Stimulated activated naive CD8-positive, alpha-beta T cell treated with anti-CD3 and anti-CD28 coated beads, Interleukin-15, Interleukin-2, amounts not matched to agents 100 ng/mL and 50 ng/mL, for 24 hours (primary cell): ENCODE data around the gene CDH4.

Source experiments
- H3K27ac Mint-ChIP-seq: one replicate; pipeline ENCODE4 v1.8.0; 2021; ENCODE audit warnings: mild to moderate bottlenecking, mixed read lengths
- H3K27me3 Mint-ChIP-seq: one replicate; pipeline ENCODE4 v1.8.0; 2021; ENCODE audit warnings: mixed read lengths
- H3K36me3 Mint-ChIP-seq: one replicate; pipeline ENCODE4 v1.8.0; 2021; ENCODE audit warnings: low read depth, mixed read lengths
- H3K4me1 Mint-ChIP-seq: one replicate; pipeline ENCODE4 v1.8.0; 2021; ENCODE audit warnings: low read depth, mixed read lengths
- H3K4me3 Mint-ChIP-seq: one replicate; pipeline ENCODE4 v1.8.0; 2021; ENCODE audit warnings: mild to moderate bottlenecking, mixed read lengths
- H3K9me3 Mint-ChIP-seq: one replicate; pipeline ENCODE4 v1.8.0; 2021; ENCODE audit warnings: mixed read lengths

The CDH4 gene

GRCh38 chr20:61376541-61377240 is 124.6 kb downstream of the CDH4 start:
- Mint-ChIP-seq H3K9me3 (peaks cover 16% of the 10 kb centered on the region), H3K4me1 (no peaks in the 10 kb centered on the region), H3K4me3 (no peak overlapping the region), H3K27me3 (no peaks in the 10 kb centered on the region), H3K27ac (no peak overlapping the region), H3K36me3 (no peaks in the 10 kb centered on the region)

GRCh38 chr20:61378694-61379355 is 126.8 kb downstream of the CDH4 start:
- H3K9me3 Mint-ChIP-seq, result peaks cover 22% of the 10 kb centered on the region
- H3K4me1 Mint-ChIP-seq, result no peaks in the 10 kb centered on the region
- H3K4me3 Mint-ChIP-seq, result no peak overlapping the region
- H3K27ac Mint-ChIP-seq, result no peak overlapping the region
- no peaks in the 10 kb centered on the region for H3K36me3 Mint-ChIP-seq
- H3K27me3 Mint-ChIP-seq, result no peaks in the 10 kb centered on the region

- H3K27me3 Mint-ChIP-seq, result no peaks in the 10 kb centered on the region
- H3K9me3 Mint-ChIP-seq, result peaks cover 28% of the 10 kb centered on the region
- H3K4me3 Mint-ChIP-seq, result no peak overlapping the region
- no peak overlapping the region for H3K27ac Mint-ChIP-seq
- no peaks in the 10 kb centered on the region for H3K36me3 Mint-ChIP-seq
- H3K4me1 Mint-ChIP-seq, result no peaks in the 10 kb centered on the region
Observed at GRCh38 chr20:61379898-61380544, 128.0 kb downstream of the CDH4 start.

- no peaks in the 10 kb centered on the region for H3K4me1 Mint-ChIP-seq
Observed at GRCh38 chr20:61380545-61380915, 128.5 kb downstream of the CDH4 start.

GRCh38 chr20:61382194-61382593 is 130.1 kb downstream of the CDH4 start:
- H3K9me3 Mint-ChIP-seq, result peaks cover 28% of the 10 kb centered on the region
- H3K4me1 Mint-ChIP-seq, result no peaks in the 10 kb centered on the region
- no peaks in the 10 kb centered on the region for H3K36me3 Mint-ChIP-seq
- peaks cover 2% of the 10 kb centered on the region for H3K27me3 Mint-ChIP-seq
- no peak overlapping the region for H3K27ac Mint-ChIP-seq
- H3K4me3 Mint-ChIP-seq, result no peak overlapping the region

More at GRCh38 chr20:61380545-61380915, 128.5 kb downstream of the CDH4 start:
- no peaks in the 10 kb centered on the region for H3K27me3 Mint-ChIP-seq
- H3K36me3 Mint-ChIP-seq, result no peaks in the 10 kb centered on the region
- no peak overlapping the region for H3K4me3 Mint-ChIP-seq
- peaks cover 28% of the 10 kb centered on the region for H3K9me3 Mint-ChIP-seq
- H3K27ac Mint-ChIP-seq, result no peak overlapping the region

- no peaks in the 10 kb centered on the region for H3K4me1 Mint-ChIP-seq
- peaks cover 5% of the 10 kb centered on the region for H3K27me3 Mint-ChIP-seq
- H3K9me3 Mint-ChIP-seq, result peaks cover 21% of the 10 kb centered on the region
- no peak overlapping the region for H3K4me3 Mint-ChIP-seq
- H3K36me3 Mint-ChIP-seq, result no peaks in the 10 kb centered on the region
- H3K27ac Mint-ChIP-seq, result no peak overlapping the region
Observed at GRCh38 chr20:61385296-61385695, 133.2 kb downstream of the CDH4 start.

GRCh38 chr20:61385731-61386130 is 133.7 kb downstream of the CDH4 start:
- H3K4me3 Mint-ChIP-seq, result no peak overlapping the region
- no peaks in the 10 kb centered on the region for H3K36me3 Mint-ChIP-seq
- no peak overlapping the region for H3K27ac Mint-ChIP-seq
- peaks cover 20% of the 10 kb centered on the region for H3K9me3 Mint-ChIP-seq
- peaks cover 5% of the 10 kb centered on the region for H3K27me3 Mint-ChIP-seq
- no peaks in the 10 kb centered on the region for H3K4me1 Mint-ChIP-seq

GRCh38 chr20:61387204-61387953 is 135.3 kb downstream of the CDH4 start:
- H3K36me3 Mint-ChIP-seq, result no peaks in the 10 kb centered on the region
- H3K4me1 Mint-ChIP-seq, result no peaks in the 10 kb centered on the region
- no peak overlapping the region for H3K4me3 Mint-ChIP-seq
- peaks cover 8% of the 10 kb centered on the region for H3K9me3 Mint-ChIP-seq
- H3K27ac Mint-ChIP-seq, result no peak overlapping the region
- peaks cover 5% of the 10 kb centered on the region for H3K27me3 Mint-ChIP-seq

GRCh38 chr20:61387954-61388348 is 135.9 kb downstream of the CDH4 start:
- no peak overlapping the region for H3K4me3 Mint-ChIP-seq
- peaks cover 5% of the 10 kb centered on the region for H3K27me3 Mint-ChIP-seq
- no peaks in the 10 kb centered on the region for H3K36me3 Mint-ChIP-seq
- H3K9me3 Mint-ChIP-seq, result peaks cover 5% of the 10 kb centered on the region
- H3K4me1 Mint-ChIP-seq, result no peaks in the 10 kb centered on the region
- H3K27ac Mint-ChIP-seq, result no peak overlapping the region

- Mint-ChIP-seq H3K27me3 (peaks cover 5% of the 10 kb centered on the region), H3K9me3 (peaks cover 5% of the 10 kb centered on the region), H3K4me1 (no peaks in the 10 kb centered on the region), H3K4me3 (no peak overlapping the region), H3K27ac (no peak overlapping the region), H3K36me3 (no peaks in the 10 kb centered on the region)
Observed at GRCh38 chr20:61389077-61389476, 137.0 kb downstream of the CDH4 start.

- peaks cover 5% of the 10 kb centered on the region for H3K27me3 Mint-ChIP-seq
- no peaks in the 10 kb centered on the region for H3K9me3 Mint-ChIP-seq
- no peak overlapping the region for H3K4me3 Mint-ChIP-seq
- H3K4me1 Mint-ChIP-seq, result no peaks in the 10 kb centered on the region
- H3K27ac Mint-ChIP-seq, result no peak overlapping the region
- no peaks in the 10 kb centered on the region for H3K36me3 Mint-ChIP-seq
Observed at GRCh38 chr20:61391185-61391584, 139.1 kb downstream of the CDH4 start.

GRCh38 chr20:61391812-61392520 is 139.9 kb downstream of the CDH4 start:
- Mint-ChIP-seq H3K4me3 (no peak overlapping the region), H3K27ac (no peak overlapping the region), H3K27me3 (peaks cover 5% of the 10 kb centered on the region), H3K9me3 (no peaks in the 10 kb centered on the region), H3K36me3 (no peaks in the 10 kb centered on the region), H3K4me1 (no peaks in the 10 kb centered on the region)

GRCh38 chr20:61394088-61394799 is 142.2 kb downstream of the CDH4 start:
- no peaks in the 10 kb centered on the region for H3K36me3 Mint-ChIP-seq
- H3K27me3 Mint-ChIP-seq, result no peaks in the 10 kb centered on the region
- no peaks in the 10 kb centered on the region for H3K4me1 Mint-ChIP-seq
- H3K27ac Mint-ChIP-seq, result no peak overlapping the region
- no peaks in the 10 kb centered on the region for H3K9me3 Mint-ChIP-seq
- no peak overlapping the region for H3K4me3 Mint-ChIP-seq

GRCh38 chr20:61396262-61396848 is 144.3 kb downstream of the CDH4 start:
- Mint-ChIP-seq H3K27me3 (no peaks in the 10 kb centered on the region), H3K4me3 (no peak overlapping the region), H3K4me1 (no peaks in the 10 kb centered on the region), H3K27ac (no peak overlapping the region), H3K36me3 (no peaks in the 10 kb centered on the region), H3K9me3 (peaks cover 4% of the 10 kb centered on the region)
